ENCODE measurements around the gene MPRIP.

DNA sequence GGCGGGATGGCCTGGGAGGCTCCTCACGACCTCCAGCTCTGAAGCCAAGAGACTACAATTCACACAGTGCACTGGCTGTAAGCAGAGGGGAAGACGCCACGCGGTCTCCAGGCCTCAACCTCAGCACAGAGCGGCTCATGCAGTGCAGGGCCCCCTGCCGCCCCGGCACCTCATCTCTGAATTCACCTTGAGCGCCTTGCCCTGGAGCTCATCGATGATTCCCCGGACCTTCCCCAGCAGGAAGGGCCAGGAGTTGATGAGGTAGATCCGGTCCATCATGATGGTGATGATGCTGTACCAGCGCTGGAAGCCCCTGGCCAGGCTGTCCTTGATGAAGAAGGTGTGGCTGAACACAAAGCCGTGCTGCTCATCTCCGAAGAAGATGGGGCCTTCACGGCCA is 181.5 kb downstream of the MPRIP start:
- TF ChIP-seq, protein P1, sequence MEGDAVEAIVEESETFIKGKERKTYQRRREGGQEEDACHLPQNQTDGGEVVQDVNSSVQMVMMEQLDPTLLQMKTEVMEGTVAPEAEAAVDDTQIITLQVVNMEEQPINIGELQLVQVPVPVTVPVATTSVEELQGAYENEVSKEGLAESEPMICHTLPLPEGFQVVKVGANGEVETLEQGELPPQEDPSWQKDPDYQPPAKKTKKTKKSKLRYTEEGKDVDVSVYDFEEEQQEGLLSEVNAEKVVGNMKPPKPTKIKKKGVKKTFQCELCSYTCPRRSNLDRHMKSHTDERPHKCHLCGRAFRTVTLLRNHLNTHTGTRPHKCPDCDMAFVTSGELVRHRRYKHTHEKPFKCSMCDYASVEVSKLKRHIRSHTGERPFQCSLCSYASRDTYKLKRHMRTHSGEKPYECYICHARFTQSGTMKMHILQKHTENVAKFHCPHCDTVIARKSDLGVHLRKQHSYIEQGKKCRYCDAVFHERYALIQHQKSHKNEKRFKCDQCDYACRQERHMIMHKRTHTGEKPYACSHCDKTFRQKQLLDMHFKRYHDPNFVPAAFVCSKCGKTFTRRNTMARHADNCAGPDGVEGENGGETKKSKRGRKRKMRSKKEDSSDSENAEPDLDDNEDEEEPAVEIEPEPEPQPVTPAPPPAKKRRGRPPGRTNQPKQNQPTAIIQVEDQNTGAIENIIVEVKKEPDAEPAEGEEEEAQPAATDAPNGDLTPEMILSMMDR (optimal IDR thresholded peaks at IDR 0.05 in 1 of 3, IDR thresholded peaks at IDR 0.05 in 1 of 3, conservative IDR thresholded peaks at IDR 0.05 in 1 of 3; ENCODE audit: extremely low read depth in 1 of 3, insufficient read depth in 2 of 3, low read length in 3 of 3) = no peak
- TF ChIP-seq EZH2 (IDR thresholded peaks at IDR 0.05; ENCODE audit: low read length) = no peak
